HFF-Myc (cell line): ENCODE measurements around the gene HYAL2.

Source experiments
- DNase-seq: peaks from one replicate; pipeline ENCODE4 v3.0.0-alpha.2; 2011; ENCODE audit warnings: low read depth; ENCODE audit errors: extremely low read depth
- H3K4me3 ChIP-seq: replicated peaks from 2 replicates; pipeline ENCODE4 v1.5.1; 2011; ENCODE audit warnings: low read depth, mild to moderate bottlenecking, control low read depth, low read length
- TF ChIP-seq, protein P1 (sequence below): IDR thresholded peaks from 2 replicates; pipeline ENCODE4 v1.5.1; 2012; ENCODE audit warnings: mild to moderate bottlenecking, low read depth, low read length, control low read depth; ENCODE audit errors: missing control alignments

HYAL2 gene, protein sequence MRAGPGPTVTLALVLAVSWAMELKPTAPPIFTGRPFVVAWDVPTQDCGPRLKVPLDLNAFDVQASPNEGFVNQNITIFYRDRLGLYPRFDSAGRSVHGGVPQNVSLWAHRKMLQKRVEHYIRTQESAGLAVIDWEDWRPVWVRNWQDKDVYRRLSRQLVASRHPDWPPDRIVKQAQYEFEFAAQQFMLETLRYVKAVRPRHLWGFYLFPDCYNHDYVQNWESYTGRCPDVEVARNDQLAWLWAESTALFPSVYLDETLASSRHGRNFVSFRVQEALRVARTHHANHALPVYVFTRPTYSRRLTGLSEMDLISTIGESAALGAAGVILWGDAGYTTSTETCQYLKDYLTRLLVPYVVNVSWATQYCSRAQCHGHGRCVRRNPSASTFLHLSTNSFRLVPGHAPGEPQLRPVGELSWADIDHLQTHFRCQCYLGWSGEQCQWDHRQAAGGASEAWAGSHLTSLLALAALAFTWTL

DNA sequence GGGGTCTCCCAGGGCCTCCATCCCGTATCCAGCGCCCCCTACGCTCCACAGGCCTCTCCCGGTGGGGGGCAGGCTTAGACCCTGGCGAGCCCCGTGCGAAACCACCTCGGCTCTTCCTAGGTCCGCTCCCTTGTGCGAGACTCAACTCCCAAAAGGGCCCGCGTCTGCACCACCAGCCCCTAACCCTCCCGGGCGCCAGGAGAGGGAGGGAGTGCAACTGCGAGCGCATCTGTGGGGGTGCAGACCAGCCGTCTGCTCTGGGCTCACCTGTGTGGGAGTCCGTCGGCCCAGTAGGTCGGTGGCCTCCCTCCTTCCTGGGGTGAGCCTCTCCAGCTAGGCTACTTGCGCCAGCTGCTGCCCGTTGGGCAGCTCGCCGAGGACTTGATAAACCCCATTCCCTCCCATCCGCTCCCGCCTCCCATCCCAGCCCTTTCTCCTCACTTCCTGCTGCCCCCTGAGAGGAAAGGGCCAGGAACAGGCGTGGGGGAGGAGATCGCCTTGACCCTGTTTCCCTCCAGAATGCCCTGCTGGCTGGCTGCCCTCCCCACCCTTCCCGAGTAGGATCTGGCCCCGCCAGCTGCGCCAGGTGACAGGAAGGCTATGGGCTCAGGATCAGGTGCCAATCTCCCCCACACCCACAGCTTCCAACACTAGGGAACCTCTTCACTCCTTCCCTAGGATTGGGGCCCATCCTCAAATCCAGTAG lies at the start of gene HYAL2:
Gene HYAL2 (minus strand): TSS at position 360 of the 706 bp plus-strand sequence. CDS start 2,256 bp downstream, outside the sequence.
- peak within 1 kb of the TSS; percentile 86 for H3K4me3 ChIP-seq
- no peak for DNase-seq
- TF ChIP-seq, protein P1, sequence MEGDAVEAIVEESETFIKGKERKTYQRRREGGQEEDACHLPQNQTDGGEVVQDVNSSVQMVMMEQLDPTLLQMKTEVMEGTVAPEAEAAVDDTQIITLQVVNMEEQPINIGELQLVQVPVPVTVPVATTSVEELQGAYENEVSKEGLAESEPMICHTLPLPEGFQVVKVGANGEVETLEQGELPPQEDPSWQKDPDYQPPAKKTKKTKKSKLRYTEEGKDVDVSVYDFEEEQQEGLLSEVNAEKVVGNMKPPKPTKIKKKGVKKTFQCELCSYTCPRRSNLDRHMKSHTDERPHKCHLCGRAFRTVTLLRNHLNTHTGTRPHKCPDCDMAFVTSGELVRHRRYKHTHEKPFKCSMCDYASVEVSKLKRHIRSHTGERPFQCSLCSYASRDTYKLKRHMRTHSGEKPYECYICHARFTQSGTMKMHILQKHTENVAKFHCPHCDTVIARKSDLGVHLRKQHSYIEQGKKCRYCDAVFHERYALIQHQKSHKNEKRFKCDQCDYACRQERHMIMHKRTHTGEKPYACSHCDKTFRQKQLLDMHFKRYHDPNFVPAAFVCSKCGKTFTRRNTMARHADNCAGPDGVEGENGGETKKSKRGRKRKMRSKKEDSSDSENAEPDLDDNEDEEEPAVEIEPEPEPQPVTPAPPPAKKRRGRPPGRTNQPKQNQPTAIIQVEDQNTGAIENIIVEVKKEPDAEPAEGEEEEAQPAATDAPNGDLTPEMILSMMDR, result no peak

DNA sequence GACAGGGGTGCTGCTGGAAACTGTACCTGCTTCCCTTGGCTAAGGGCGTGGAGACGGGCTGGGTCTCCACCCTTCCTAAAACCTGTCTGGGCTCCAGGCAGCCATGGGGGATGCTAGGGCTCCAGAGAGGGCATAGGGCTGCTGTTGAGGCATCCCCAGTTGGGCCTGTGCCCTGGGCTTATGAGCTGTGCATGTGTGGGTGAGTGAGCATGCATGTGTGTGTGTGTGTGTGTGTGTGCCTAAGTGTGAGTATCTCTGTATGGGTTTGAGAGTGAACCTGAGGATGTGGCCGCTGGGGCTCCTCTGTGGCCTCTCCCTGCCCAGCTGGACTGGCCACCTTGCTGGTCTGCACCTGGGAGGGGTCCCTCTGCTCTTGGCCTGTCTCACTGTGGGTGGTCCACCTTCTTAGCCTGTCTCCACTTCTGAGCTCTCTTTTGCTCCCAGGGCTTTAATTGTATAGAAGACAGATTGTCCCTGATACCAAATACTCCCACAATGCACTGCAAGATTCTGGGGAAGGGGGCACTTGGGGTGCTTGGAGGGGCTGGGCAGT lies 48.7 kb upstream of the HYAL2 start:
- no peak for DNase-seq
- no peak overlapping the region for H3K4me3 ChIP-seq
- TF ChIP-seq, protein P1, result no peak

DNA sequence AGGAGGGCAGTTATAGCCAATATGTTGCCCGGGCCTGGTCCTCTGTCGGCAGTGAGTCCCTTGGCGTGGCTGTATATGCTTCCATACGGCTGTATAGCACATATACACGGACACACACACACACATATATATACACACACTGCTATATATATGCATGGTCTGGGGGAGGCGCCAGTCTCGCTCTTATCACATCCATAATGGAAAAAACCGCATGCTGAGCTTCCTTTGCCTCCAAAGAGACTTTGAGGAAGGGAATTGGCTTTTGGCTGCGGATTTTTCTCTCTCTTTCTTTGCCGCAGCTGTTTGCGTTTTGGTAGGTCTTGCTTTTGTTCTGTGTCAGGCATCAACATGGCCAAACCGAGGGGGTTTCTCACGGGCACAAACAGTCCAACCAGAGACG lies 48.0 kb upstream of the HYAL2 start:
- TF ChIP-seq, protein P1, result peak; percentile 27
- no peak overlapping the region for H3K4me3 ChIP-seq
- no peak for DNase-seq

DNA sequence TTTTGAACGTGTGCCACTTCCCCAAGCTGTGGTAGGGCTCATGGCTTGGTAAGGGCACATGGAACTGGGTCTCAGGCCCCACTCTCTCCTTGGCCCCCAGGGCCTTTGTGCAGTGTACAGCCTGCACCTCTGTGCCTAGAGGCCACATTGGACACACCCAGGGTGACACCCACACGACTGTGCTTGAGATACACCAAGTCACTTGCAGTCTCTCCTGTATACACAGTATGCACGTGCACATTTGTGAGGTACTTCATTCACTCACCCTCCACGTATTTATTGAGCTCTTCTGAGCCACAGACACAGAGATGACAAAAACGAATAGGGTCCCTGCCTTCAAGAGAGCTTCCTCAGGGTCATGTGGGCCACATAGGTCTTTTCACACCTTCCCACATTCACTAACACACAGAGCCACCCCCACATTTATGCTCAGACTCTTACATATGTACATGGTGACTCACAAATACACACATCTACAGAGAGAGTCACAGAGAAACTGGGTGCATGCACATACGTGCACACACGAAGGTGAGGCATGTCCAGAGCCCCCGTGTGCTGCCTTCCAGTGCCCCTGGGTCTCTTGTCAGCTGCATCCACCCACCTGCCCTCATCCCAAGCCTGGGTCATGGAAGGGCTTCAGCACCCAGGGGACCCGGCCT lies 46.6 kb upstream of the HYAL2 start:
- no peak overlapping the region for H3K4me3 ChIP-seq
- TF ChIP-seq, protein P1, result no peak
- DNase-seq, result no peak

DNA sequence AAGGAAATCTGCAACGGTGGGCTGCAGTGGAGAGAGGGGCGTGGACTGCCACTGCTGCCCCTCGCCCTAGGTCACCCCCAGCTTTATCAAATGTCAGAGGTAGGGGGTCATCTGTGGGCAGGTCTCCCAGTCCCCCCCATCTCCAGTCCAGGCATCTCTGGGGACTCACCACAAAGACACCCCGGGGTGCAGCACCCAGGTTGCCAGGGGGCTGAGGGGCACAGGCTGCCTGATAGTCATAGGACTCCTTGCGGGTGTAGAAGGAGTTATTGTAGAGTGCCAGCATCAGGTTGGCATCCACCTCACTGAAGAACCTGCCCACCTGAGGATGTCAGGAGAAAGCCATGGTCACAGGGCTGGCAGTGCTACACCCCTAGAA lies 43.3 kb upstream of the HYAL2 start:
- DNase-seq, result no peak
- H3K4me3 ChIP-seq, result no peak overlapping the region; the same call in 1 of the 2 replicates
- TF ChIP-seq, protein P1, result no peak

DNA sequence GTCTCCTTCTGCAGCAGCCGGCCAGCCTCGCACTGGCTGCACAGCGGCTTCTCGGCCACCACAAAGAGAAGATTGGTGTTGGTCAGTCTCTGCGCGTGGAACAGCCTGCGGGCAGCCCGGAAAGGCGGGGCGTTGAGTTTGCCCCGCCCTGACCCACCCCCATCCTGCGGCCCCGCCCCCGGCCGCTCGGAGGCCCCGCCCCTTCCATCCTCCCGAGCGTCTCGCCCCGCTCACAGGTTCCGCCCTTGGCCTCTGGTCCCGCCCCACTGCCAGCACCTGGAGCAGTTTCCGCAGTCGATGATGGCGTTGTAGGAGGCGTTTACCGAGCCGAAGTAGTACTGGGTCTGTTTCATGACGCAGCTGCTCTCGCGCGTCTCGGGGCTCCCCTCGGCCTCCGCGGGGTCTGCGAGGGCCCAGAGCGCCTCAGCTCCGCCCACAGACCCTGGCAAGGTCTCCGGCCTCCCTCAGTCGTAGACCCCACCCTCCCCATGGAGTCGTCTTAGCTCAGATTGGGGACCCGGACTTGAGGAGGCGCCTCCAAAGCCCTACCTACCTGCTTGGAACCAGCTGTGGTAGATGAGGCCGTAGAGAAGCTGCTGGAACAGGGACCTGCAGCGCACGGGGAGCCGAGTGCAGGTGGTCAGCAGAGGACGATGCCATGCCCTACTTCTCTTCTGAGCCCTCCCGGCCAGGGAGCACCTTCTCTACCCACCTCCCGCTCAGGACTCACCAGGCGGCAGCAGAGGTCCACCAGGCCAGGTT lies 42.7 kb upstream of the HYAL2 start:
- TF ChIP-seq, protein P1, result no peak
- no peak for DNase-seq
- peak overlapping the region; percentile 39 for H3K4me3 ChIP-seq
